Peyer's patch (tissue), 4 donors: ENCODE measurements around the gene FDX1. TPM values are rescaled to one million over a fixed set of nuclear protein-coding genes. Genes with fewer than 3 reads are reported as not detected.
"Not testable (repeated sequence)": the region's sequence is repeated elsewhere in the genome, so short reads cannot be mapped to it uniquely, and the experiment has no call there.

Experiments
- DNase-seq, 3 donors: peaks; one replicate each; pipeline ENCODE4 v3.0.0-alpha.2; 2017 to 2019
- H3K27ac ChIP-seq, 4 donors: fragments of 200-600 bp; sonication (generic); one replicate each; pipeline ENCODE4 v1.5.1; 2016 to 2019
- H3K27me3 ChIP-seq, 2 donors: fragments of 200-600 bp; sonication (generic); one replicate each; pipeline ENCODE4 v1.5.1; 2019
- H3K36me3 ChIP-seq, 3 donors: fragments of 200-600 bp; sonication (generic); one replicate each; pipeline ENCODE4 v1.5.1; 2016 to 2019
- H3K4me1 ChIP-seq, 4 donors: fragments of 200-600 bp; sonication (generic); one replicate each; pipeline ENCODE4 v1.5.1; 2016 to 2019
- H3K4me3 ChIP-seq, 4 donors: fragments of 200-600 bp; sonication (generic); 1 replicate in 3 of 4; 2 replicates in 1 of 4; pipeline ENCODE4 v1.5.1; 2016 to 2019; ENCODE audit warnings: mild to moderate bottlenecking in 1 of 4
- H3K9me3 ChIP-seq, 4 donors: fragments of 200-600 bp; sonication (generic); one replicate each; pipeline ENCODE4 v1.5.1; 2016 to 2019; ENCODE audit warnings: mild to moderate bottlenecking in 1 of 4
- POLR2A ChIP-seq, 2 donors: fragments of 450-650 bp; IDR thresholded peaks; one replicate each; pipeline ENCODE4 v1.5.1; 2017; ENCODE audit warnings: antibody characterized with exemption in 2 of 2, mild to moderate bottlenecking in 2 of 2, moderate library complexity in 2 of 2
- total RNA-seq, 4 donors: library from RNA; depleted of rRNA; stranded (reverse); fragments of >200 nt; gene quantifications; one replicate each; pipeline ENCODE4 v1.1.0, GENCODE V29; 2016
- TF ChIP-seq, protein P1 (sequence below), 6 experiments: fragments of 450-650 bp in 4 of 6; fragments of 200-600 bp in 2 of 6; sonication (generic) in 1 of 6; IDR thresholded peaks; one replicate each; pipeline ENCODE4 v1.5.1; 2017 to 2019; ENCODE audit warnings: antibody characterized with exemption in 6 of 6, mild to moderate bottlenecking in 3 of 6, moderate library complexity in 1 of 6

The FDX1 gene, protein sequence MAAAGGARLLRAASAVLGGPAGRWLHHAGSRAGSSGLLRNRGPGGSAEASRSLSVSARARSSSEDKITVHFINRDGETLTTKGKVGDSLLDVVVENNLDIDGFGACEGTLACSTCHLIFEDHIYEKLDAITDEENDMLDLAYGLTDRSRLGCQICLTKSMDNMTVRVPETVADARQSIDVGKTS
- 10 to 100 TPM; 14.0 to 25.0 (median 15.5) TPM for total RNA-seq

DNA sequence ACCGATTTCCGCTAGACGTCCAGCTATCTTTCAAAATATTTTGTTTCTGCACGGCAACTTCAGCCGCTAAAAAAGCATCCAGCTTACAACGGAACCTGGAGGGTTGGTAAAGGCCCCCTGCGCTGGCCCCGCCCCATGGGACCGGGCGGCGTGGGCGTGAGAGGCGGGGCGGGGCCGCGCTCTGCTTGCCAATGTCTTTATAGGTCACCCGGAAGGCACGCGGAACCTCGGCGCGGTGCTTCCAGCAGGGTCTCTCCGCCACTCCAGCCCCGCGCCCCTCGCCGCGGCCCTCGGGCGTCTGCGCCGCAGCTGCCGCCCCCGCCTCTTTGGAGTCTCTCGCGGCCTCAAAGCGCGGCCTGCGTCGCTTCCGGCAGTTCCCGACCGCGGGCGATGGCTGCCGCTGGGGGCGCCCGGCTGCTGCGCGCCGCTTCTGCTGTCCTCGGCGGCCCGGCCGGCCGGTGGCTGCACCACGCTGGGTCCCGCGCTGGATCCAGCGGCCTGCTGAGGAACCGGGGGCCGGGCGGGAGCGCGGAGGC, at the start of gene FDX1:
Gene FDX1, plus strand, starts transcription at position 218 of the 536 bp plus-strand sequence. Its CDS starts 173 bp downstream, at position 391.
- Histone ChIP-seq H3K4me1 (peaks cover 0 to 30% (median 5%) of the 10 kb centered on the region in 4 donors), H3K36me3 (no peaks in the 10 kb centered on the region), H3K27me3 (no peaks in the 10 kb centered on the region), H3K27ac (peak within 1 kb of the TSS; percentile 94 to 98 (median 94)), H3K9me3 (no peaks in the 10 kb centered on the region), H3K4me3 (peak within 1 kb of the TSS; percentile 87 to 96 (median 90))
- TF ChIP-seq, protein P1, sequence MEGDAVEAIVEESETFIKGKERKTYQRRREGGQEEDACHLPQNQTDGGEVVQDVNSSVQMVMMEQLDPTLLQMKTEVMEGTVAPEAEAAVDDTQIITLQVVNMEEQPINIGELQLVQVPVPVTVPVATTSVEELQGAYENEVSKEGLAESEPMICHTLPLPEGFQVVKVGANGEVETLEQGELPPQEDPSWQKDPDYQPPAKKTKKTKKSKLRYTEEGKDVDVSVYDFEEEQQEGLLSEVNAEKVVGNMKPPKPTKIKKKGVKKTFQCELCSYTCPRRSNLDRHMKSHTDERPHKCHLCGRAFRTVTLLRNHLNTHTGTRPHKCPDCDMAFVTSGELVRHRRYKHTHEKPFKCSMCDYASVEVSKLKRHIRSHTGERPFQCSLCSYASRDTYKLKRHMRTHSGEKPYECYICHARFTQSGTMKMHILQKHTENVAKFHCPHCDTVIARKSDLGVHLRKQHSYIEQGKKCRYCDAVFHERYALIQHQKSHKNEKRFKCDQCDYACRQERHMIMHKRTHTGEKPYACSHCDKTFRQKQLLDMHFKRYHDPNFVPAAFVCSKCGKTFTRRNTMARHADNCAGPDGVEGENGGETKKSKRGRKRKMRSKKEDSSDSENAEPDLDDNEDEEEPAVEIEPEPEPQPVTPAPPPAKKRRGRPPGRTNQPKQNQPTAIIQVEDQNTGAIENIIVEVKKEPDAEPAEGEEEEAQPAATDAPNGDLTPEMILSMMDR (IDR thresholded peaks at IDR 0.05), result peak; percentile 37 to 89 (median 76)
- peak in 1 of 2 donors; percentile 47 for TF ChIP-seq POLR2A (IDR thresholded peaks at IDR 0.05)
- peak; percentile 86 to 92 (median 86) for DNase-seq

DNA sequence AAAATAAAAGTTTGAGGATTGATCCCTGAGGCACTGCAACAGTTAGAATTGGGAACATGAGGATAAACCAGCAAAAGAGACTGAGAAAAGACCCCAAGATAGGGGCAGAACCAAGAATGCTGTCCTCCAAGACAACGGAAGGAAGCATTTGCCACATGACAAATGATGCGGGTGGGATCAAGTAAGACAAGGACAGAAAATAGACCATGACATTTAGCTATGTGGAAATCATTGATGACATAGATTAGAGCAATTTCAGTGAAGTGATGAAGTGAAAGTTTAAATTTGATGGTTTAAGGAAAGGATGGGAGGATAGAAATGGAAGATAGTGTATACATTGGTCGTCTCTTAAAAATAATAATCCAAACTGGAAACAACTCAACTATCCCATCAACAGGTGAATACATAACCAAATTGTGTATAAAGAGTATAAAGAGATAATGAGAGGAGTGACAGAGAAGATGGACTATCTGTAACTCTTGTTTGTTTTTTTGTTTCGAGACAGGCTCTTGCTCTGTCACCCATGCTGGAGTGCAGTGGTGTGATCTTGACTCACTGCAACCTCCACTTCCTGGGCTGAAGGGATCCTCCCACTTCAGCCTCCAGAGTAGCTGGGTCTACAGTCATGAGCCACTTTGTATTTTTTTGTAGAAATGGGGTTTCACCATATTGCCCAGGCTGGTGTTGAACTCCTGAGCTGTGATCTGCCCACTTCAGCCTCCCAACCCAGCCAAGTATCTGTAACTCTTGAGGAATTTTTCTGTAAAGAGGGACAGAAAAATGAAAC, 48.7 kb upstream of the FDX1 start:
- Histone ChIP-seq H3K4me1 (no peaks in the 10 kb centered on the region), H3K4me3 (no peak overlapping the region), H3K36me3 (no peaks in the 10 kb centered on the region), H3K27ac (no peak overlapping the region), H3K27me3 (no peaks in the 10 kb centered on the region), H3K9me3 (no peaks in the 10 kb centered on the region)
- TF ChIP-seq, protein P1 (IDR thresholded peaks at IDR 0.05), result no peak
- TF ChIP-seq POLR2A (IDR thresholded peaks at IDR 0.05), result no peak
- no peak for DNase-seq

DNA sequence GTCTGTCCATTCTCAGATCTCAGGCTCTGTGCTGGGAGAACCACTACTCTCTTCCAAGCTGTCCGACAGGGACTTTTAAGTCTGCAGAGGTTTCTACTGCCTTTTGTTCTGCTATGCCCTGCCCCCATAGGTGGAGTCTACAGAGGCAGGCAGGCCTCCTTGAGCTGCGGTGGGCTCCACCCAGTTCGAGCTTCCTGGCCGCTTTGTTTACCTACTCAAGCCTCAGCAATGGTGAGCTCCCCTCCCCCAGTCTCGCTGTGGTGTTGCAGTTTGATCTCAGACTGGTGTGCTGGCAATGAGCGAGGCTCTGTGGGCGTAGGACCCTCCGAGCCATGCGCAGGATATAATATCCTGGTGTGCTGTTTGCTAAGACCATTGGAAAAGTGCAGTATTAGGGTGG, 41.5 kb upstream of the FDX1 start:
- H3K27ac ChIP-seq, DNase-seq, H3K4me3 ChIP-seq, H3K4me1 ChIP-seq, H3K27me3 ChIP-seq, H3K9me3 ChIP-seq, H3K36me3 ChIP-seq: not testable (repeated sequence)

DNA sequence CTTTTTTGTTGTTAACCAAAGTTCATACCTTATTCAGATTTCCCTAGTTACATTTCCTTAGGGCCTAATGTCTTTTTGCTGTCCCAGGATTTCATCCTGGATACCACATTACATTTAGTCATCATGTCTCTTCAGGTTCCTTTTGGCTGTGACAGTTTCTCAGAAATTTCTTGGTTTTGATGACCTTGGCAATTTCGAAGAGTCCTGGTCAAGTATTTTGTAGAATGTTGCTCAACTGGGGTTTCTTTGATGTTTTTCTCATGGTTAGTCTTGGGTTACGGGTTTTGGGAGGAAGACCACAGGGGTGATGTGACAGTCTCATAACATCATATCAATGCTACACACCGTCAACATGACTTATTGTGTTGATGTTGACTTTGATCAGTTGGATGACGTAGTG, 39.8 kb upstream of the FDX1 start:
- no peak overlapping the region for H3K27ac ChIP-seq
- H3K36me3 ChIP-seq, result no peaks in the 10 kb centered on the region
- H3K4me1 ChIP-seq, result no peaks in the 10 kb centered on the region
- H3K27me3 ChIP-seq, result no peaks in the 10 kb centered on the region
- H3K4me3 ChIP-seq, result no peak overlapping the region
- H3K9me3 ChIP-seq, result no peaks in the 10 kb centered on the region
- TF ChIP-seq, protein P1 (IDR thresholded peaks at IDR 0.05), result no peak
- no peak for TF ChIP-seq POLR2A (IDR thresholded peaks at IDR 0.05)
- no peak for DNase-seq

DNA sequence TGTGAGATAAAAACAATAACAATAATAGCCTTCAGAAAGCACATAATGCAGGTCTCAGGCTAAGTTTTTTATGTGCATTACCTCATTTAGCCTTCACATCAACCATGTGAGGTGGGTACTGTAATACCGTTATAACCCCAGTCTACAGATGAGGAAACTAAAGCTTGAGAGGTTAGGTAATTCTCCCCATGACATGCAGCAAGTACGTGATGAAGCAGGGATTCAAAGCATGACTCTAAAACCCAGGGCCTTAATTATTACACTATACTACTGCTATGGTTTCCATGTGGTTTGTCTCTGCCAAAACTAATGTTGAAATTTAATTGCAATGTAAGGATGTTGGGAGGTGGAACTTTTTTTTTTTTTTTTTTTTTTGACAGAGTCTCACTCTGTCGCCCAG, 37.7 kb upstream of the FDX1 start:
- no peak for TF ChIP-seq POLR2A (IDR thresholded peaks at IDR 0.05)
- TF ChIP-seq, protein P1 (IDR thresholded peaks at IDR 0.05), result no peak
- Histone ChIP-seq H3K4me1 (no peaks in the 10 kb centered on the region), H3K27ac (no peak overlapping the region), H3K9me3 (no peaks in the 10 kb centered on the region), H3K4me3 (no peak overlapping the region), H3K36me3 (no peaks in the 10 kb centered on the region), H3K27me3 (no peaks in the 10 kb centered on the region)
- no peak for DNase-seq

DNA sequence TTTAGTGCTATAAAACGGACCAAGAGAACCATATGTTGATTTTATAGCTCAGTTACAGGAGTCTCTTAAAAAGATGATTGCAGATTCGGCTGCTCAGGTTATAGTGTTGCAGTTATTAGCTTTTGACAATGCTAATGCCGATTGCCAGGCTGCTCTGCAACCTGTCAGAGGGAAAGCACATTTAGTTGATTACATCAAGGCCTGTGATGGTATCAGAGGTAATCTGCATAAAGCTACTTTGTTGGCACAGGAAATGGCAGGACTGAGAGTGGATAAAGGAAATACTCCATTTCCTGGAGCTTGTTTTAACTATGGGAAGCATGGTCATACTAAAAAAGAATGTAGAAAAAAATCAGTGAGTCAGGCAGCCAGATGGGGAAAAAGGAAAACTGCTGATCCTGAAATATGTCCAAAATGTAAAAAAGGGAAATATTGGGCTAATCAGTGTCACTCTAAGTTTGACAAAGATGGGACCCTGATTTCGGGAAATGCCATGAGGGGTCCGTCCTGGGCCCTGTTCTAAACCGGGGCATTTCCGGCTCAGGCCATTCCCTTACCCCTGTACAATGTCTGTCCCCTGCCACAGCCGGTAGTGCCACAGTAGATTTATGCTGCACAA, 32.0 kb upstream of the FDX1 start:
- H3K27me3 ChIP-seq, H3K9me3 ChIP-seq, H3K4me3 ChIP-seq, H3K27ac ChIP-seq, H3K36me3 ChIP-seq, DNase-seq, H3K4me1 ChIP-seq: not testable (repeated sequence)

DNA sequence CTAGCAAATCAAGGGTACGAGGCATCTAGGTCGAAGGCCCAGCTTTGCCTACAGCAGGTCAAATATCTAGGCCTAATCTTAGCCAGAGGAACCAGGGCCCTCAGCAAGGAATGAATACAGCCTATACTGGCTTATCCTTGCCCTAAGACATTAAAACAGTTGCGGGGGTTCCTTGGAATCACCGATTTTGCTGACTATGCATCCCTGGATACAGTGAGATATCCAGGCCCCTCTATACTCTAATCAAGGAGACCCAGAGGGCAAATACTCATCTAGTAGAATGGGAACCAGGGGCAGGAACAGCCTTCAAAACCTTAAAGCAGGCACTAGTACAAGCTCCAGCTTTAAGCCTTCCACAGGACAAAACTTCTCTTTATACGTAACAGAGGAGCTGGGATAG, 26.2 kb upstream of the FDX1 start:
- H3K9me3 ChIP-seq, H3K27me3 ChIP-seq, DNase-seq, H3K4me3 ChIP-seq, H3K27ac ChIP-seq, H3K36me3 ChIP-seq, H3K4me1 ChIP-seq: not testable (repeated sequence)

DNA sequence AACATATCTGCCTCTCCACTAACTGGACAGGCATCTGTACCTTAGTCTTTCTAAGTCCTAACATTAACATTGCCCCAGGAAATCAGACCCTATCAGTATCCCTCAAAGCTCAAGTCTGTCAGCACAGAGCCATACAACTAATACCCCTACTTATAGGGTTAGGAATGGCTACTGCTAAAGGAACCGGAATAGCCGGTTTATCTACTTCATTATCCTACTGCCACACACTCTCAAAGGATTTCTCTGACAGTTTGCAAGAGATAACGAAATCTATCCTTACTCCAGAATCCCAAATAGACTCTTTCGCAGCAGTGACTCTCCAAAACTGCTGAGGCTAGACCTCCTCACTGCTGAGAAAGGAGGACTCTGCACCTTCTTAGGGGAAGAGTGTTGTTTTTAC, 24.1 kb upstream of the FDX1 start:
- not testable (repeated sequence) for H3K27me3 ChIP-seq, H3K9me3 ChIP-seq, H3K4me3 ChIP-seq, H3K4me1 ChIP-seq, H3K27ac ChIP-seq, H3K36me3 ChIP-seq, DNase-seq
